ENCODE results near the gene ARHGAP6. TPM values are rescaled to one million over a fixed set of nuclear protein-coding genes. Genes with fewer than 3 reads are reported as not detected.
A peak's percentile ranks its signal among the peaks of the same experiment; 100 is the strongest.

ARHGAP6 gene
- total and polyA plus RNA-seq, 9 of the 15 experiments (the other 6 are each of a cell fraction or from before 2014, with no cell fraction given), result 12.5 to 63.6 (median 41.8) TPM

DNA sequence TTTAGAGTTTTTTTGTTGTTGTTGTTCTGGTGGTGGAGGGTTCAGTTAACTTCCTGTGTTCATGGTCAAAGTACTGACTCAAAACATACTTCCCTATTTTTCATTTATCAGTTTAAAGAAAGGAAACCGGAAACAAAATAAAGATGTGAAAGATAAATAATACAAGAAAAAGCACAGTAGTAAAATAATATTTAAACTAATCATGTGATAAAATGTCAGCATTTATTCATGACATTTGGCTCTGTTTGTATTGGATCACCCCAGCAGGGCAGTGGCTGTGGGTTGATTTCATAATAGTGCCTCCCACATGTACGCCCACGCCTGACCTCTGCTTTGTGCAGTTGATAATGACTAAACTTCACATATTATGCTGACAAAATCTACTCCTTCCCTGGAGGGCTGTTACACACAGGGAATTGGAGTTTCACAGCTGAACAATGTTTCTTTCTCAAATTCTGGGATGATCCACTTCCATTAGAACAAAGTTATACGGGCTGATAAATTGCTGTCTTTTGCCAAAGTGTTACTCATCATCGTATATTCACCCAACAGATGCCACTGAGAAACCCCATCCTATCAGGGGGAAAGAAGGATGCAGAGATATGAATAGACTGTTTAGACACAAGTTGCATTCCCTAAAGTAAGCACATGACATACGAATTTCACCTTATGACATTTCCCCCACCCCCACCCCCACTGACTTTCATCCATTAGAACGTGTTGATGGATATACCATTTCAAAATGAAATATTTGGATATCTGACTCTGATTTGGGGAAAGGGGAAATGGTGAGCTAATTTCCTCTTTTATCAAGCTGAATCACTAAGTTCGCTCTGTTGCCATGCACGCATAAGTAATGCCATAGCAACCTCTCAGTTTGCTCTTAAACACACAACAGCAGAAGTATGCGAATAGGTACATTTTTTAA is 324.2 kb downstream of the ARHGAP6 start (continued):
- TF ChIP-seq ZBTB11 (CRISPR knock-in tag; IDR thresholded peaks at IDR 0.05) (no peak), NEUROD1 (IDR thresholded peaks at IDR 0.05; ENCODE audit: borderline replicate concordance, low read depth, low read length, partially characterized antibody) (peak; percentile 14), SMARCE1 (IDR thresholded peaks at IDR 0.05) (peak; percentile 91), CBFB (CRISPR knock-in tag; IDR thresholded peaks at IDR 0.05) (no peak), THRAP3 (IDR thresholded peaks at IDR 0.05; ENCODE audit: borderline replicate concordance) (no peak), SAP30 (IDR thresholded peaks at IDR 0.05; ENCODE audit: borderline replicate concordance, insufficient read depth, low read depth, low read length, poor library complexity, severe bottlenecking) (no peak), THRB (CRISPR knock-in tag; conservative IDR thresholded peaks at IDR 0.05) (no peak), POU5F1 (IDR thresholded peaks at IDR 0.05; ENCODE audit: borderline replicate concordance, low read depth, low read length, partially characterized antibody) (no peak), PRMT5 (CRISPR knock-in tag; IDR thresholded peaks at IDR 0.05) (no peak), ARID1B (IDR thresholded peaks at IDR 0.05) (peak; percentile 89), RBBP5 (IDR thresholded peaks at IDR 0.05; ENCODE audit: borderline replicate concordance, insufficient read depth, low read length, poor library complexity, severe bottlenecking) (peak; percentile 47), CREB5 (CRISPR knock-in tag; IDR thresholded peaks at IDR 0.05) (no peak), PHF8 (IDR thresholded peaks at IDR 0.05; ENCODE audit: borderline replicate concordance, low read length) (no peak), NFE2L1 (tag; IDR thresholded peaks at IDR 0.05; ENCODE audit: borderline replicate concordance, low read depth) (no peak), NBN (IDR thresholded peaks at IDR 0.05; ENCODE audit: low read depth) (no peak), SETDB1 (IDR thresholded peaks at IDR 0.05; ENCODE audit: low read length) (no peak), ZNF717 (CRISPR knock-in tag; IDR thresholded peaks at IDR 0.05) (no peak), DMBX1 (CRISPR knock-in tag; IDR thresholded peaks at IDR 0.05; ENCODE audit: borderline replicate concordance) (no peak), PCBP1 (IDR thresholded peaks at IDR 0.05; ENCODE audit: low read depth, low read length, poor library complexity, severe bottlenecking) (no peak)
